Large intestine (tissue), 3 donors: ENCODE data around the gene SYNC. TPM values are rescaled to one million over a fixed set of nuclear protein-coding genes. Genes with fewer than 3 reads are reported as not detected.
A peak's percentile ranks its signal among the peaks of the same experiment; 100 is the strongest.
"Not testable (repeated sequence)": the region's sequence is repeated elsewhere in the genome, so short reads cannot be mapped to it uniquely, and the experiment has no call there.

ENCODE experiments used
- DNase-seq, 2 donors: peaks; one replicate each; pipeline versions ENCODE4 v3.0.0 to v3.0.0-alpha.2; 2013
- H3K27ac ChIP-seq: one replicate; pipeline ENCODE4 v1.5.1; 2013; ENCODE audit warnings: low read length
- H3K27me3 ChIP-seq: 2 replicates; pipeline ENCODE4 v1.6.1; 2013; ENCODE audit warnings: low read length; ENCODE audit not compliant: control insufficient read depth, insufficient read depth
- H3K36me3 ChIP-seq: 2 replicates; pipeline ENCODE4 v1.6.1; 2013; ENCODE audit warnings: low read length; ENCODE audit not compliant: control insufficient read depth, insufficient read depth
- H3K4me1 ChIP-seq: one replicate; pipeline ENCODE4 v1.6.1; 2013; ENCODE audit warnings: low read length; ENCODE audit not compliant: control insufficient read depth, insufficient read depth
- H3K4me3 ChIP-seq: one replicate; pipeline ENCODE4 v1.5.1; 2013; ENCODE audit warnings: low read length
- H3K9me3 ChIP-seq: one replicate; pipeline ENCODE4 v1.6.1; 2013; ENCODE audit warnings: mild to moderate bottlenecking, low read depth, low read length, moderate library complexity; ENCODE audit not compliant: control insufficient read depth
- WGBS: methylation state at CpG from one replicate; pipeline ENCODE4 v1.1.5; 2013; ENCODE audit warnings: low lambda C conversion rate; ENCODE audit not compliant: insufficient coverage; 5-methylcytosine and 5-hydroxymethylcytosine counted together
- polyA plus RNA-seq: library from polyadenylated mRNA; unstranded; fragments of 120-200 nt; gene quantifications from one replicate; pipeline ENCODE4 v1.2.1, GENCODE V29; 2013

The SYNC gene
- polyA plus RNA-seq, 1 donor = 5.2 TPM

DNA sequence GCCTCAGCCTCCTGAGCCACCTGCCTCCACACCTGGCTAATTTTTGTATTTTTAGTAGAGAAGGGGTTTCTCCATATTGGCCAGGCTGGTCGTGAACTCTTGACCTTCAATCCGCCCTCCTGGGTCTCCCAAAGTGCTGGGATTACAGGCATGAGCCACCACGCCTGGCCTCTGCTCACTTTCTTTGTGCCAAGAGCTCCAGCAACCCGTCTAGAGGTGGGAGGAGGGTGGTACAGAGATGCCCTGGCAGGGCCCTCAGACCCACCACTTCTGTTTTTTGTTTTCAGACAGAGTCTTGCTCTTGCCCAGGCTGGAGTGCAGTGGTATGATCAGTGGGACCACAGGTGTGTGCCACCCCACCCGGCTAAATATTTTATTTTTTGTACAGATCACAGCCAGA is 6.9 kb upstream of the SYNC start:
- H3K4me1 ChIP-seq = no peaks in the 10 kb centered on the region
- H3K4me3 ChIP-seq = no peak overlapping the region
- WGBS = no CpG with 5 or more reads among the region's 5 CpGs
- no peaks in the 10 kb centered on the region for H3K36me3 ChIP-seq
- H3K27me3 ChIP-seq = no peaks in the 10 kb centered on the region
- H3K27ac ChIP-seq = no peak overlapping the region
- no peaks in the 10 kb centered on the region for H3K9me3 ChIP-seq
- DNase-seq = no peak

DNA sequence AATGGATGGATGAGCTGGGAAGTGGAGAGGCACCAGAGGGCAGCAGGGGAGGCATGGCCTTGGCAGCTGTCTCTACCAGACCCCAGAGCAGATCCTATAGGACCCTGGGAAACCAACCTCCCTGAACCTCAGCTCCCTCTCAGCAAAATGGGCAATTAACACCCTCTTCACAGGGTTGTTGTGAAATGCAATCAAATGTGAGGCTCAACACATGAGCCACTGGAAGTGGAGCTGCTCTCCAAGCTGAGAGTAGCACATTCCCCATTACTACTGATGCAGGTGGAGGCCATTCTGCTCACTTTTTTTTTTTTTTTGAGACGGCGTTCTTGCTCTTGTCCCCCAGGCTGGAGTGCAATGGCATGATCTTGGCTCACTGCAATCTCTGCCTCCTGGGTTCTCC is 6.5 kb upstream of the SYNC start:
- H3K4me3 ChIP-seq = no peak overlapping the region
- WGBS = no CpG with 5 or more reads among the region's 2 CpGs
- no peaks in the 10 kb centered on the region for H3K27me3 ChIP-seq
- no peak for DNase-seq
- no peaks in the 10 kb centered on the region for H3K4me1 ChIP-seq
- H3K9me3 ChIP-seq = no peaks in the 10 kb centered on the region
- no peaks in the 10 kb centered on the region for H3K36me3 ChIP-seq
- no peak overlapping the region for H3K27ac ChIP-seq

DNA sequence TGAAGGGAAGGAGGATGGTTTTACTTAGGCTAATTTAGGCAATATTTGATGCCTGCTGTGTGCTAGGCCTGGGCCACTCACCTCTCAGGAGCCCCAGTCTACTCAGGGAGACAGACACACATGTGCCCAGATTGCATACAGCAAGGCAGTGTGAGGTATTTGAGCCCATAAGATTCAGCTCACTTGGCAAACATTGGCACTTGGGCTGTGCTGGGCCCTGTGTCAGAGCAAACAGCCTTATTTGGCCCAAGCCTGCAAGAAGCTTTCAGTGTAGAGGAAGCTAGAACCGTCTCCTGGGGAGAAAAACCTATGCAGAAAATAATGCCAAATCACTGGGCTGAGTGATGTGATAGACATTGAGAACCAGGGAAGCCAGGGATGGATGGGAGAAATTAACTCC is 3.9 kb upstream of the SYNC start:
- H3K4me1 ChIP-seq = peaks cover 18% of the 10 kb centered on the region
- DNase-seq = no peak
- H3K27me3 ChIP-seq = peaks cover 6% of the 10 kb centered on the region
- H3K4me3 ChIP-seq = no peak overlapping the region
- no peaks in the 10 kb centered on the region for H3K36me3 ChIP-seq
- no peaks in the 10 kb centered on the region for H3K9me3 ChIP-seq
- H3K27ac ChIP-seq = no peak overlapping the region
- WGBS = no CpG with 5 or more reads among the region's 1 CpG

DNA sequence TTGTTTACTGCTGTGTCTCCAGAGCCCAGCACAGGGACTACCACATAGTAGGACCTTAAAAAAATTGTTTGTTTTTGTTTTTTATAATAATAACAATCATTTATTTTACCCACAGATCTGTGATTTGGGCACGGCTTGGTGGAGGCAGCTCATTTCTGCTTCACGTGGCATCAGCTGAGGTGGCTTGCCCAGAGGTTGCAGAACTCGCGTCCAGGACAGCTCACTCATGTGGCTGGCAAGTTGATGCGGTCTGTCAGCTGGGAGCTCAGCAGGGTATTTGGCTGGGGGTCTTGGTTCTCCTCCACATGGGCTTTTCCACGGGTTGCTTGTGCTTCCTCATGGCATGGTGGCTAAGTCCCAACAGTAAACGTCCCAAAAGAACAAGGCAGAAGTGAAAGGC is 2.9 kb upstream of the SYNC start:
- Histone ChIP-seq H3K36me3 (no peaks in the 10 kb centered on the region), H3K27ac (no peak overlapping the region), H3K4me1 (peaks cover 18% of the 10 kb centered on the region), H3K27me3 (peaks cover 6% of the 10 kb centered on the region), H3K4me3 (no peak overlapping the region), H3K9me3 (no peaks in the 10 kb centered on the region)
- 100% methylated on average over 1 of the region's 7 CpGs for WGBS
- no peak for DNase-seq

DNA sequence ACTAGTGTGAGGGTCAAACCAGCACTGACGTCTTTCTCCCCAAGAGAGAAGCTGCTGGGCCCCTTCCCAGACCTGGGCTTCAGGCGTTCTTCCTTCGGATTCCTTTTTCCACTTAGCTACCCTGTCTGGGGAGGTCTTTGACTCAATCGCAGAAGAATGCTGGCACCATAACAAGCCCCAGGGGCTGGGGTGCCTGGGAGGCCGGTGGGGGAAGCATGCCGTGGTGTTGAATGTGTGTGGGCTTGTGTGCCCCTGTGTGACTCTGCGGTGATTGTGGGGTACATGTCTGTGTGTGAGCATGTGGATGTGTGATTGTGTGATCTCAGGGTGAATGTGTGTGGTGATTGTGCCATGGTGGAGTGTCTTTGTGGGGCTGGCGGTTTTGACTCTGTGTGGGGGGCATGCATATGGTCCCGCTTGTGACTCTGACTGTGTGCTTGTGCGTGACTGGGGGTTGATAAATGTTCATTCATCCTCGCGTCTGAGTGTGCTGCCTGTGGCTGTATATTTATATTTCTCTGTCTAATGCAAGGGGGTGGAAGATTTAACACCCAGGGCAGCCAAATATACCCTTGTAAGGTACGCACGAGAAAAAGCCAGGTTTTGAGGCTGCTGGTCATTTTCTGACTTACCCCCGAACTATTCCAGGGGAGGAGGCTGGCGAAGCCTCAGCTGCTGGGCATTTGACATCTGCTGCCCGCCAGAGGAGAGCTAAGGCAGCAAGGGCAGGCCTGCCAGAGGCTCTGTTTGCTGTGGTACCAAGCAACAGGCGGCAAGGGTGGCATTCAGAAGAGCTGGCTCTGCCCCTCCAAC is 1.1 kb upstream of the SYNC start:
- Histone ChIP-seq H3K9me3 (no peaks in the 10 kb centered on the region), H3K36me3 (no peaks in the 10 kb centered on the region), H3K4me1 (peaks cover 18% of the 10 kb centered on the region), H3K27ac (peak overlapping the region; percentile 59), H3K27me3 (peaks cover 6% of the 10 kb centered on the region), H3K4me3 (peak overlapping the region; percentile 50)
- peak in 1 of 2 donors; percentile 36 for DNase-seq
- 80% methylated on average over 2 of the region's 18 CpGs for WGBS

DNA sequence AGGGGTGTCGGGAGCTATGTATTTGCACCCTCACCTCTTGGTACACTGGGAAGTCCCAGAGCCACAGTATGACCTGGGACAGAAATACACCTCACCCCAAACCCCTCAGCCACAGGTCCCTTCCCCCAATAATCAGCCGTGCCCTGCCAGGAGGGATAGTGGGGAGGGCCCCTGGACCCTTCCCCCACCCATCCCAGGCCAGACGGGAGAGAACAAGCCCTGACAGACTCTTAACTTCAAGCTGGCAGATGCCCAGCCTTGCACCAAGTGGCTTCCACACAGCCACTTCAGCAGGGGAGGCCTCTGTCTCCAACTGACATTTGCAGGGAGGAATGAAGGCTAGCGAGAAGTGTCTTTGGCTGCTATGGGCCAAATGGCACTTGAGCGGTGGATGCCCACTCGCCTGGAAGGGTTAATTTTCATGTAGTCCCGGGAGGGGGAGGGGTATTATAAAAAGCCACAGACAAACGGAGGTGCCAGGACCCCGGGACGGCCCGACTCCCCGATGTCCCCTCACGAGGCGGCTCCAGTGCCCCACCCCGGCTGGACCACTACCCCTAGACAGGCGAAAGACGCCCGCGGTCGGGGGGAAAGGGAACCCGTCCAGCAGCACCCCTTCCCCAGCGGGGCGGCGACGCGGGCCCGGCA is 495 bp downstream of the SYNC start:
- Histone ChIP-seq H3K27me3 (peaks cover 6% of the 10 kb centered on the region), H3K9me3 (no peaks in the 10 kb centered on the region), H3K27ac (no peak overlapping the region), H3K36me3 (no peaks in the 10 kb centered on the region), H3K4me3 (peak overlapping the region; percentile 33), H3K4me1 (peaks cover 18% of the 10 kb centered on the region)
- no peak for DNase-seq
- WGBS = no CpG with 5 or more reads among the region's 27 CpGs

DNA sequence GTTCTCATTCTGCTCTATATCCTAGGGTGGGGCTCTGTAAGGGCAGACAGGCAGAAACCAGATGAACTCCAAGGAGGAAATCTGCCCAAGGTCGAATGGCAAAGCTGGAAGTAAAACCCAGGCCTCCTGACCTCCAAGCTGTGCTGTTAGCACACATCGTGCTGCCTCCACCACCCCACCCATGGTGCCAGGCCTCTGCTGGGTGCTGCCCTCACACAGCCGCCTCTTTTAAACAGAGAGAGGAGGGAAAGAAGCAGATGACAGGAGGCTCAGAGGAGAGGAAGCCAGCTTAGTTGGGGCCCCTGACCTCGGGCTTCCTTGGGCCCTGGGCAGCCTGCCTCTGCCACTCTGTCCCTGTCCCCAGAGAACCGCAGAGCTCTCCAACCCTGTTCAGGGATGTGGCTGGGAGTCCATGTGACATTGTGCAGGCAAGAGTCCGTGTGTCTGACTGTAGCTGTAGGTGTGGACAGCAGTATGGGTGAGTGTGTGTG is 1.1 kb downstream of the SYNC start:
- H3K9me3 ChIP-seq = no peaks in the 10 kb centered on the region
- no peaks in the 10 kb centered on the region for H3K36me3 ChIP-seq
- H3K27me3 ChIP-seq = peaks cover 6% of the 10 kb centered on the region
- DNase-seq = peak in 1 of 2 donors; percentile 33
- no peak overlapping the region for H3K4me3 ChIP-seq
- H3K27ac ChIP-seq = no peak overlapping the region
- no CpG with 5 or more reads among the region's 6 CpGs for WGBS
- peaks cover 18% of the 10 kb centered on the region for H3K4me1 ChIP-seq

DNA sequence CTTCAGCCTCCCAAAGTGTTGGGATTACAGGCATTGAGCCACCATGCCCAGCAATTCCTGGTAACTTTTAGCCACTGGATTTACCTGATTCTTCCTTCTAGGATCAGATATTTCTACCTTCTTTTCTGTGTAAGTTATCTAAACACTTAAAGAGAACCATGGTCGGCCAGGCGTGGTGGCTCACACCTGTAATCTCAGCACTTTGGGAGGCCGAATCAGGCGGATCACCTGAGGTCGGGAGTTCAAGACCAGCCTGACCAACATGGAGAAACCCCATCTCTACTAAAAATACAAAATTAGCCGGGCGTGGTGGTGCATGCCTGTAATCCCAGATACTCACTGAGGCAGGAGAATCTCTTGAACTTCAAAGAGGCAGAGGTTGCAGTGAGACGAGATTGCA is 5.6 kb downstream of the SYNC start:
- not testable (repeated sequence) for H3K27ac ChIP-seq, H3K4me3 ChIP-seq, H3K4me1 ChIP-seq, H3K9me3 ChIP-seq, H3K36me3 ChIP-seq, DNase-seq, H3K27me3 ChIP-seq
- no CpG with 5 or more reads among the region's 8 CpGs for WGBS

DNA sequence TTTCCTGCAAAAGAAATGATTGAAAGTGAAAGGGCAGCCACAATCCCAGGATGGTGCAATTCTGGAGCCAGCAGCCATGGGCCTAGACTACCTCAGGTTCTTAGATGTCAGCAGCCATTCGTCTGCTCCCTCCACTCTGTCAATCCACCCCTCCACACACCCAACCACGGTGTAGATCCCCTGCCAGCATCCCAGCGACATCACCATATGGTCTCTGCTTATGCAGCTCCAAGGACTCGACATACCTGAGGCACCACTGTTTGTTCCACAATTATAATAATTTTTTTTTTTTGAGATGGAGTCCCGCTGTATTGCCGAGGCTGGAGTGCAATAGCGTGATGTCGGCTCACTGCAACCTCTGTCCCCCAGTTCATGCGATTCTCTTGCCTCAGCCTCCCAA is 6.5 kb downstream of the SYNC start:
- WGBS = 86% methylated on average over 2 of the region's 9 CpGs

DNA sequence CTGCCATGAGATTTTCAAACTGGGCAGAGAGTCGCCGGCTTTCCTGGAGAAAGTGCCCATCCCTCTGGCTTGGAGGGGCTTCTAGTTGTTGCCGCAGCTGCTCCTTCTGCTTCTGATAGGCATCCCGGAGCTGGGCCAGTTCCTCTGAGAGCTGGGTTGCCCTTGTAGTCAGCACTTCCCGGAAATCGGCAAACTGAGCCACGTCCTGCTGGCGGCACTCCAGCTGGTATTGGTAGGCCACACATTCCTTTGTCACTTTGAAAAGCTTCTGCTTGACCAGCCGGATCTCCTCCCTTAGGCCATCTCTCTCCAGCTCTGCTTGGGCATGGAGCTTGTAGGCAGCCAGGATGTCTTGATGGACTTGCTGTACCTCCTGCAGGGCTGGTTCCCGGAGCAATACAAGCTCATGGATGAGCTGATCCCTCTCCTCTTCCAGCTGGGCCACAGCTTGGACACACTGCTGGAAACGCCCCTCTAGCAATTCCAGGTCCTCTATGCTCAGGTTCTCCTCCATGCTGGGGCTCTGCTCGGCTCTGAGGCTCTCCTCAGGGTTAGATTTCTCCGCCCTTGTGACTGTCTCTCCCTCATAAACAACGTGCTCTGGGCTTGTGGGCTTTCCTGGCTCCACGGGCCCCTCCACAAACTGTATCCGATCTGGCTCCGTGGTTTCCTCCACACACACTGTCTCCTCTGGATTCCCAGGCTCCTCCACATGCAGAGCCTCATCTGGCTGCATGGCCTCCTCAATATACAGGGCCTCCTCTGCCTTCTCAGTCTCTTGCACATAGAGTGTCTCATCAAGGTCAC is 7.3 kb downstream of the SYNC start:
- 51% methylated on average over 4 of the region's 17 CpGs for WGBS
- Histone ChIP-seq H3K4me3 (no peak overlapping the region), H3K9me3 (no peaks in the 10 kb centered on the region), H3K27me3 (no peaks in the 10 kb centered on the region), H3K27ac (no peak overlapping the region), H3K36me3 (no peaks in the 10 kb centered on the region), H3K4me1 (no peaks in the 10 kb centered on the region)
- no peak for DNase-seq

More for the DNA sequence above, 6.5 kb downstream of the SYNC start:
- no peak overlapping the region for H3K4me3 ChIP-seq
- no peak overlapping the region for H3K27ac ChIP-seq
- H3K9me3 ChIP-seq = no peaks in the 10 kb centered on the region
- no peaks in the 10 kb centered on the region for H3K27me3 ChIP-seq
- H3K4me1 ChIP-seq = no peaks in the 10 kb centered on the region
- H3K36me3 ChIP-seq = no peaks in the 10 kb centered on the region
- no peak for DNase-seq
